Fibroblast of lung (primary cell): ENCODE data around the gene ACOXL. TPM values are rescaled to one million over a fixed set of nuclear protein-coding genes. Genes with fewer than 3 reads are reported as not detected.

ENCODE experiments used
- DNase-seq, 2 donors: peaks; one replicate each; pipeline versions ENCODE4 v3.0.0 to v3.0.0-alpha.2; 2010; ENCODE audit warnings: low read depth in 2 of 2
- H2AFZ ChIP-seq: 2 replicates; pipeline ENCODE4 v1.5.1; 2012; ENCODE audit warnings: low read length, control low read depth, inconsistent platforms
- H3K27ac ChIP-seq: 2 replicates; pipeline ENCODE4 v1.5.1; 2011; ENCODE audit warnings: low read length, control low read depth; ENCODE audit not compliant: insufficient read depth
- H3K27me3 ChIP-seq: 2 replicates; pipeline ENCODE4 v1.5.1; 2011; ENCODE audit warnings: mild to moderate bottlenecking, low read length; ENCODE audit not compliant: control insufficient read depth, insufficient read depth
- H3K36me3 ChIP-seq: 2 replicates; pipeline ENCODE4 v1.5.1; 2011; ENCODE audit warnings: low read length; ENCODE audit not compliant: control insufficient read depth, insufficient read depth
- H3K4me1 ChIP-seq: 2 replicates; pipeline ENCODE4 v1.5.1; 2011; ENCODE audit warnings: low read length; ENCODE audit not compliant: control insufficient read depth, insufficient read depth; ENCODE audit errors: extremely low read depth
- H3K4me2 ChIP-seq: 2 replicates; pipeline ENCODE4 v1.5.1; 2011; ENCODE audit warnings: low read length, control low read depth; ENCODE audit not compliant: insufficient read depth; ENCODE audit errors: extremely low read depth
- H3K4me3 ChIP-seq, 4 experiments: fragments of 200-600 bp in 1 of 4; sonication (generic) in 1 of 4; replicated peaks in 1 of 4; 2 replicates each; pipeline ENCODE4 v1.5.1; 2011 to 2016; ENCODE audit warnings: low read length in 4 of 4, low read depth in 3 of 4, mild to moderate bottlenecking in 3 of 4, control low read depth in 2 of 4, inconsistent platforms in 1 of 4, mixed read lengths in 1 of 4; ENCODE audit not compliant: insufficient read depth in 1 of 4; ENCODE audit errors: control extremely low read depth in 1 of 4
- H3K79me2 ChIP-seq: 2 replicates; pipeline ENCODE4 v1.5.1; 2012; ENCODE audit warnings: mild to moderate bottlenecking, low read length, inconsistent platforms; ENCODE audit not compliant: control insufficient read depth, insufficient read depth
- H3K9ac ChIP-seq: 2 replicates; pipeline ENCODE4 v1.5.1; 2011; ENCODE audit warnings: mild to moderate bottlenecking, low read length, control low read depth; ENCODE audit not compliant: insufficient read depth
- H3K9me3 ChIP-seq: 2 replicates; pipeline ENCODE4 v1.5.1; 2012; ENCODE audit warnings: low read depth, low read length; ENCODE audit not compliant: control insufficient read depth, insufficient read depth
- H4K20me1 ChIP-seq: 2 replicates; pipeline ENCODE4 v1.5.1; 2011; ENCODE audit warnings: low read length; ENCODE audit not compliant: control insufficient read depth, insufficient read depth; ENCODE audit errors: extremely low read depth
- EZH2 ChIP-seq: IDR thresholded peaks from 2 replicates; pipeline ENCODE4 v1.5.1; 2012; ENCODE audit warnings: low read length, control low read depth, mild to moderate bottlenecking; ENCODE audit errors: missing control alignments
- polyA plus RNA-seq, 2 donors: library from polyadenylated mRNA; depleted of rRNA in 1 of 2; stranded (reverse) in 1 of 2; unstranded in 1 of 2; fragments of >200 nt; gene quantifications; 2 replicates each; pipeline ENCODE4 v1.2.1, GENCODE V29; 2011 to 2012; ENCODE audit warnings: missing spikeins in 1 of 2
- total RNA-seq: library from RNA; depleted of rRNA; stranded (reverse); fragments of >200 nt; gene quantifications from 2 replicates; pipeline ENCODE4 v1.2.1, GENCODE V29; 2014
- TF ChIP-seq, protein P1 (sequence below), 2 donors: IDR thresholded peaks in 1 of 2; conservative IDR thresholded peaks in 1 of 2; 1 replicate in 1 of 2; 2 replicates in 1 of 2; pipeline ENCODE4 v1.5.1; 2011 to 2012; ENCODE audit warnings: low read length in 2 of 2, control low read depth in 1 of 2, inconsistent platforms in 1 of 2, low read depth in 1 of 2, mild to moderate bottlenecking in 1 of 2

The ACOXL gene
- total and polyA plus RNA-seq, 2 donors (not counting 1 experiment from before 2014, with no cell fraction given), result not detected

DNA sequence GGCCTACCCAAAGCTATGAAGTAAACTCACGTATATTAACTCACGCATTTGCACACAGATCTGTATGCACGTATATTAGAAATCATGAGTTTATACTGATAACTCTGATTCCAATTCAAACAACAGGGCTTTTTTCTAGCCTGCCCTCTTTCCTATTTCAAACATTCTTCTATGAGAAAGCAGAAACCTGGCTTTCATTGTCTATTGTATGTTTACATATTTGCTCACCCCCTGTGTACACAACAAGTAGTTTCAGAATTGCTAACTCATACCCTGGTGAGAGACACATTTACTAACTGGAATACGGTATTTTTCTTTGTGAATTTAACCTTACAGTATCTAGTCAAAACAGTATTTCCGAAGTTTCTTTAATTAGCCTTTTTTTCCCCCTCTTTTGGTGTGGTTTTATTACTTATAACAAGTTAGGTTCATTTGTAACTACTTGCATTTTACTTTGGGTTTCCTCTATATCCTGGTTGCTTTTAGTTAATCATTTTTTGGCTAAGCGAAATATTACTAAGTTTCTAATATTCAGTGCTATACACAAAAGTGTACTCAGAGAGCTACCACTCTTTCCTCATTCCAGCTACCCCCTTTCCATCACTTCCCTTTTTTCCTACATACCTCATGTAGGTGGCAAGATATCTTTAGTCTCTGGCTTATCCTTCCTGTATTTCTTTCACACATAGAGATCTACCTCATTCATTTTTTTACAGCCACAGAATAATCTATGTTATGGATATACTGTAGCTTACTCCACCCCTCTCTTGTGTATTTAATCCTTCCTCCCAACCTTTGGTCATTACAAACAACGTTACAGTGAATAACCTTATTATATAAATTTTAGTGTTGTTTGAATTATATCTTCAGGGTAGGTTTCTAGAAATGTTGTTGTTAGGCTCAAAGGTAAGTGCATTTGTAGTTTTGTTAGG lies 275.6 kb downstream of the ACOXL start:
- H2AFZ ChIP-seq, result no peak overlapping the region
- no peaks in the 10 kb centered on the region for H4K20me1 ChIP-seq
- H3K27me3 ChIP-seq, result peaks cover 6% of the 10 kb centered on the region
- H3K4me1 ChIP-seq, result no peaks in the 10 kb centered on the region
- no peak overlapping the region for H3K4me3 ChIP-seq
- no peak overlapping the region for H3K27ac ChIP-seq
- H3K9me3 ChIP-seq, result no peaks in the 10 kb centered on the region
- no peaks in the 10 kb centered on the region for H3K36me3 ChIP-seq
- no peak overlapping the region for H3K4me2 ChIP-seq
- no peaks in the 10 kb centered on the region for H3K79me2 ChIP-seq
- TF ChIP-seq, protein P1, sequence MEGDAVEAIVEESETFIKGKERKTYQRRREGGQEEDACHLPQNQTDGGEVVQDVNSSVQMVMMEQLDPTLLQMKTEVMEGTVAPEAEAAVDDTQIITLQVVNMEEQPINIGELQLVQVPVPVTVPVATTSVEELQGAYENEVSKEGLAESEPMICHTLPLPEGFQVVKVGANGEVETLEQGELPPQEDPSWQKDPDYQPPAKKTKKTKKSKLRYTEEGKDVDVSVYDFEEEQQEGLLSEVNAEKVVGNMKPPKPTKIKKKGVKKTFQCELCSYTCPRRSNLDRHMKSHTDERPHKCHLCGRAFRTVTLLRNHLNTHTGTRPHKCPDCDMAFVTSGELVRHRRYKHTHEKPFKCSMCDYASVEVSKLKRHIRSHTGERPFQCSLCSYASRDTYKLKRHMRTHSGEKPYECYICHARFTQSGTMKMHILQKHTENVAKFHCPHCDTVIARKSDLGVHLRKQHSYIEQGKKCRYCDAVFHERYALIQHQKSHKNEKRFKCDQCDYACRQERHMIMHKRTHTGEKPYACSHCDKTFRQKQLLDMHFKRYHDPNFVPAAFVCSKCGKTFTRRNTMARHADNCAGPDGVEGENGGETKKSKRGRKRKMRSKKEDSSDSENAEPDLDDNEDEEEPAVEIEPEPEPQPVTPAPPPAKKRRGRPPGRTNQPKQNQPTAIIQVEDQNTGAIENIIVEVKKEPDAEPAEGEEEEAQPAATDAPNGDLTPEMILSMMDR (conservative IDR thresholded peaks at IDR 0.05 in 1 of 2, IDR thresholded peaks at IDR 0.05 in 1 of 2; ENCODE audit: low read depth in 1 of 2, low read length in 2 of 2), result no peak
- TF ChIP-seq EZH2, result no peak
- DNase-seq, result no peak
- no peak overlapping the region for H3K9ac ChIP-seq

DNA sequence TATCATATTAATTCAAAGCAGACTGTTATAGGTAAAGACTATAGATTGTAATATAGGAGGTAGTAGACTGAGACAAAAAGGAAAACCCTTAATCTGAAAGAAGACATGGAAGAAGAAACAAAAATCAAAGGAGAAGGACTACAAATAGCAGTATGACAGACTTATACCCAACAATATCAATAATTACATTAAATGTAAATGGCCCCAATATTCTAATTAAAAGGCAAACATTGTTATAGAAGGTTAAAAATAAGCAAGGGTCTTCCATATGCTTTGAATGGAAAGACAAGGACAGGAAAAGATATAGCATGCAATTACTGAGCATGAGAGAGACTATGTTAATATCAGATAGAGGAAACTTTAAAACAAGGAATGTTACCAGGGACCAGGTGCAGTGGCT lies 278.8 kb downstream of the ACOXL start:
- H3K79me2 ChIP-seq, result no peaks in the 10 kb centered on the region
- H2AFZ ChIP-seq, result no peak overlapping the region

GRCh38 chr2:111015283-111015995 lies 283.1 kb downstream of the ACOXL start:
- H3K36me3 ChIP-seq, result no peaks in the 10 kb centered on the region
- no peaks in the 10 kb centered on the region for H3K79me2 ChIP-seq
- H3K4me2 ChIP-seq, result no peak overlapping the region
- no peaks in the 10 kb centered on the region for H3K9me3 ChIP-seq
- no peak overlapping the region for H3K9ac ChIP-seq
- DNase-seq, result no peak
- no peak overlapping the region for H3K4me3 ChIP-seq
- TF ChIP-seq, protein P1 (conservative IDR thresholded peaks at IDR 0.05 in 1 of 2, IDR thresholded peaks at IDR 0.05 in 1 of 2; ENCODE audit: low read depth in 1 of 2, low read length in 2 of 2), result no peak
- no peak for TF ChIP-seq EZH2
- H2AFZ ChIP-seq, result no peak overlapping the region
- H4K20me1 ChIP-seq, result no peaks in the 10 kb centered on the region
- peaks cover 5% of the 10 kb centered on the region for H3K27me3 ChIP-seq
- no peak overlapping the region for H3K27ac ChIP-seq
- H3K4me1 ChIP-seq, result no peaks in the 10 kb centered on the region

More for the DNA sequence above, 278.8 kb downstream of the ACOXL start:
- Histone ChIP-seq H3K27me3 (peaks cover 2% of the 10 kb centered on the region), H3K4me1 (no peaks in the 10 kb centered on the region), H3K36me3 (no peaks in the 10 kb centered on the region), H3K4me2 (no peak overlapping the region), H3K27ac (no peak overlapping the region), H3K9ac (no peak overlapping the region), H3K9me3 (no peaks in the 10 kb centered on the region), H4K20me1 (no peaks in the 10 kb centered on the region), H3K4me3 (no peak overlapping the region)
- no peak for DNase-seq
- TF ChIP-seq, protein P1 (conservative IDR thresholded peaks at IDR 0.05 in 1 of 2, IDR thresholded peaks at IDR 0.05 in 1 of 2; ENCODE audit: low read depth in 1 of 2, low read length in 2 of 2), result no peak
- TF ChIP-seq EZH2, result no peak
